ENCODE data around the gene ANKRD34A. TPM values are rescaled to one million over a fixed set of nuclear protein-coding genes. Genes with fewer than 3 reads are reported as not detected.

ANKRD34A gene
- total and polyA plus RNA-seq, 2 experiments from 2014 or later, result 0.16 to 0.35 TPM

DNA sequence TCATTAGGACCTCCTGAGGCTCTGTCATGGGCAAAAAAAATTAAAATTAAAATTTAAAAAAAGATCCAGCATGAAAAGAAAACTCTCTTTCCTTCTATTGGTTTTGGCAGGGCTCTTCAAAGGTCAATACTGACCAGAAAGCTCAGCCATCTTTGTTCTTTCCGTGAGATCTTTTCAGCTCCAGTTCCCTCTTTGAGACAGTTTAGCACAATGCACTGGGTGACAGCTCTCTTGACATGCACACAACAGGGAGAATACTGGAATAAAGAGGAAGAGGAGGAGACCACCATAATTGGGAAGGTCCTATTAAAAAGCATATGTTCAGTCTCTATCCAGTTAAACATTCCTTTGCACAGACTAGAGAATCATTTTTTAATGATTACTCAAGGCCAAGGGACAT lies 12.8 kb downstream of the ANKRD34A start:
- H3K4me1 Mint-ChIP-seq, result peaks cover 21% of the 10 kb centered on the region
- no peak for DNase-seq (ENCODE audit: low spot score)
- ATAC-seq, result no peak
- H4K20me1 ChIP-seq (replicated peaks; ENCODE audit: insufficient read depth), result no peaks in the 10 kb centered on the region
- H3F3A ChIP-seq (replicated peaks; ENCODE audit: low read depth), result no peaks in the 10 kb centered on the region
- peaks cover 12% of the 10 kb centered on the region for H3K4me1 ChIP-seq (ENCODE audit: insufficient read depth)
- no peak overlapping the region for H3K4me2 ChIP-seq
- H3K36me3 Mint-ChIP-seq (ENCODE audit: low read depth), result no peaks in the 10 kb centered on the region
- no peak overlapping the region for H3K27ac ChIP-seq (ENCODE audit: low read depth)
- no peaks in the 10 kb centered on the region for H3K9me2 ChIP-seq (ENCODE audit: insufficient read depth)
- TF ChIP-seq, protein P1, sequence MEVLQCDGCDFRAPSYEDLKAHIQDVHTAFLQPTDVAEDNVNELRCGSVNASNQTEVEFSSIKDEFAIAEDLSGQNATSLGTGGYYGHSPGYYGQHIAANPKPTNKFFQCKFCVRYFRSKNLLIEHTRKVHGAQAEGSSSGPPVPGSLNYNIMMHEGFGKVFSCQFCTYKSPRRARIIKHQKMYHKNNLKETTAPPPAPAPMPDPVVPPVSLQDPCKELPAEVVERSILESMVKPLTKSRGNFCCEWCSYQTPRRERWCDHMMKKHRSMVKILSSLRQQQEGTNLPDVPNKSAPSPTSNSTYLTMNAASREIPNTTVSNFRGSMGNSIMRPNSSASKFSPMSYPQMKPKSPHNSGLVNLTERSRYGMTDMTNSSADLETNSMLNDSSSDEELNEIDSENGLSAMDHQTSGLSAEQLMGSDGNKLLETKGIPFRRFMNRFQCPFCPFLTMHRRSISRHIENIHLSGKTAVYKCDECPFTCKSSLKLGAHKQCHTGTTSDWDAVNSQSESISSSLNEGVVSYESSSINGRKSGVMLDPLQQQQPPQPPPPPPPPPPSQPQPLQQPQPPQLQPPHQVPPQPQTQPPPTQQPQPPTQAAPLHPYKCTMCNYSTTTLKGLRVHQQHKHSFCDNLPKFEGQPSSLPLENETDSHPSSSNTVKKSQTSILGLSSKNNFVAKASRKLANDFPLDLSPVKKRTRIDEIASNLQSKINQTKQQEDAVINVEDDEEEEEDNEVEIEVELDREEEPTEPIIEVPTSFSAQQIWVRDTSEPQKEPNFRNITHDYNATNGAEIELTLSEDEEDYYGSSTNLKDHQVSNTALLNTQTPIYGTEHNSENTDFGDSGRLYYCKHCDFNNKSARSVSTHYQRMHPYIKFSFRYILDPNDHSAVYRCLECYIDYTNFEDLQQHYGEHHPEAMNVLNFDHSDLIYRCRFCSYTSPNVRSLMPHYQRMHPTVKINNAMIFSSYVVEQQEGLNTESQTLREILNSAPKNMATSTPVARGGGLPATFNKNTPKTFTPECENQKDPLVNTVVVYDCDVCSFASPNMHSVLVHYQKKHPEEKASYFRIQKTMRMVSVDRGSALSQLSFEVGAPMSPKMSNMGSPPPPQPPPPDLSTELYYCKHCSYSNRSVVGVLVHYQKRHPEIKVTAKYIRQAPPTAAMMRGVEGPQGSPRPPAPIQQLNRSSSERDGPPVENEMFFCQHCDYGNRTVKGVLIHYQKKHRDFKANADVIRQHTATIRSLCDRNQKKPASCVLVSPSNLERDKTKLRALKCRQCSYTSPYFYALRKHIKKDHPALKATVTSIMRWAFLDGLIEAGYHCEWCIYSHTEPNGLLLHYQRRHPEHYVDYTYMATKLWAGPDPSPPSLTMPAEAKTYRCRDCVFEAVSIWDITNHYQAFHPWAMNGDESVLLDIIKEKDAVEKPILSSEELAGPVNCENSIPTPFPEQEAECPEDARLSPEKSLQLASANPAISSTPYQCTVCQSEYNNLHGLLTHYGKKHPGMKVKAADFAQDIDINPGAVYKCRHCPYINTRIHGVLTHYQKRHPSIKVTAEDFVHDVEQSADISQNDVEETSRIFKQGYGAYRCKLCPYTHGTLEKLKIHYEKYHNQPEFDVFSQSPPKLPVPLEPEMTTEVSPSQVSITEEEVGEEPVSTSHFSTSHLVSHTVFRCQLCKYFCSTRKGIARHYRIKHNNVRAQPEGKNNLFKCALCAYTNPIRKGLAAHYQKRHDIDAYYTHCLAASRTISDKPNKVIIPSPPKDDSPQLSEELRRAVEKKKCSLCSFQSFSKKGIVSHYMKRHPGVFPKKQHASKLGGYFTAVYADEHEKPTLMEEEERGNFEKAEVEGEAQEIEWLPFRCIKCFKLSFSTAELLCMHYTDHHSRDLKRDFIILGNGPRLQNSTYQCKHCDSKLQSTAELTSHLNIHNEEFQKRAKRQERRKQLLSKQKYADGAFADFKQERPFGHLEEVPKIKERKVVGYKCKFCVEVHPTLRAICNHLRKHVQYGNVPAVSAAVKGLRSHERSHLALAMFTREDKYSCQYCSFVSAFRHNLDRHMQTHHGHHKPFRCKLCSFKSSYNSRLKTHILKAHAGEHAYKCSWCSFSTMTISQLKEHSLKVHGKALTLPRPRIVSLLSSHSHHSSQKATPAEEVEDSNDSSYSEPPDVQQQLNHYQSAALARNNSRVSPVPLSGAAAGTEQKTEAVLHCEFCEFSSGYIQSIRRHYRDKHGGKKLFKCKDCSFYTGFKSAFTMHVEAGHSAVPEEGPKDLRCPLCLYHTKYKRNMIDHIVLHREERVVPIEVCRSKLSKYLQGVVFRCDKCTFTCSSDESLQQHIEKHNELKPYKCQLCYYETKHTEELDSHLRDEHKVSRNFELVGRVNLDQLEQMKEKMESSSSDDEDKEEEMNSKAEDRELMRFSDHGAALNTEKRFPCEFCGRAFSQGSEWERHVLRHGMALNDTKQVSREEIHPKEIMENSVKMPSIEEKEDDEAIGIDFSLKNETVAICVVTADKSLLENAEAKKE (CRISPR knock-in tag; IDR thresholded peaks at IDR 0.05), result no peak
- TF ChIP-seq POLR2AphosphoS5 (IDR thresholded peaks at IDR 0.05; ENCODE audit: low read depth), result no peak
- no peaks in the 10 kb centered on the region for H3K36me3 ChIP-seq (ENCODE audit: insufficient read depth)
- H3K27ac Mint-ChIP-seq, result no peak overlapping the region
- no peak overlapping the region for H3K4me3 Mint-ChIP-seq
- peaks cover 34% of the 10 kb centered on the region for H3K27me3 ChIP-seq (ENCODE audit: insufficient read depth)
- peaks cover 6% of the 10 kb centered on the region for H3K27me3 Mint-ChIP-seq (ENCODE audit: insufficient read depth, low read depth, poor library complexity)
- H3K79me2 ChIP-seq (replicated peaks; ENCODE audit: insufficient read depth), result no peaks in the 10 kb centered on the region
- no peaks in the 10 kb centered on the region for H3K9me3 Mint-ChIP-seq
- H3K4me3 ChIP-seq, result no peak overlapping the region
- no peak overlapping the region for H2AFZ ChIP-seq

DNA sequence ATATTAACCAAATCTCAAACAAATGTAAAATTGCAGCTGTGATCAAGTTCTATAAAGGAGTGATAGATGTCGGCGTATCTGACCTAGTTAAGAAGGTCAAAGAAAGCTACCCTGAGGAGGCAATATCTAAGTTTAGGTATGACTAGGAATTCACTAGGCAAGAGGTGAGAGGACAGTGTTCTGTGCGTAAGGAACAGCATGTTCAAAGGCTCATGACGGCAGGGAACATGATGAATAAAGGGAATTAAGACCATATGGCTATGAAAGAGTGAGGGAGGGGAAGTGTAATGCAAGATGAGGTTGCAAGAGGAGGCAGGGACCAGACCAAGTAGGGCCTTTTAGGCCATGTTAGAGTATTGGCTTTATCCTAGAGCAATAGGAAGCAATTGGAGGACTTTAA lies 15.2 kb downstream of the ANKRD34A start:
- H3K27ac Mint-ChIP-seq, result no peak overlapping the region

More for the DNA sequence above, 15.2 kb downstream of the ANKRD34A start:
- ATAC-seq (no peak), DNase-seq (ENCODE audit: low spot score) (no peak)
- H3K27me3 ChIP-seq (ENCODE audit: insufficient read depth), result peaks cover 11% of the 10 kb centered on the region
- H3K9me2 ChIP-seq (ENCODE audit: insufficient read depth), result no peaks in the 10 kb centered on the region
- no peak overlapping the region for H3K27ac ChIP-seq (ENCODE audit: low read depth)
- H3K9me3 Mint-ChIP-seq, result no peaks in the 10 kb centered on the region
- TF ChIP-seq ZNF114 (CRISPR knock-in tag; IDR thresholded peaks at IDR 0.05), result no peak
- TF ChIP-seq POLR2AphosphoS5 (IDR thresholded peaks at IDR 0.05; ENCODE audit: low read depth), result no peak
- TF ChIP-seq, protein P2, sequence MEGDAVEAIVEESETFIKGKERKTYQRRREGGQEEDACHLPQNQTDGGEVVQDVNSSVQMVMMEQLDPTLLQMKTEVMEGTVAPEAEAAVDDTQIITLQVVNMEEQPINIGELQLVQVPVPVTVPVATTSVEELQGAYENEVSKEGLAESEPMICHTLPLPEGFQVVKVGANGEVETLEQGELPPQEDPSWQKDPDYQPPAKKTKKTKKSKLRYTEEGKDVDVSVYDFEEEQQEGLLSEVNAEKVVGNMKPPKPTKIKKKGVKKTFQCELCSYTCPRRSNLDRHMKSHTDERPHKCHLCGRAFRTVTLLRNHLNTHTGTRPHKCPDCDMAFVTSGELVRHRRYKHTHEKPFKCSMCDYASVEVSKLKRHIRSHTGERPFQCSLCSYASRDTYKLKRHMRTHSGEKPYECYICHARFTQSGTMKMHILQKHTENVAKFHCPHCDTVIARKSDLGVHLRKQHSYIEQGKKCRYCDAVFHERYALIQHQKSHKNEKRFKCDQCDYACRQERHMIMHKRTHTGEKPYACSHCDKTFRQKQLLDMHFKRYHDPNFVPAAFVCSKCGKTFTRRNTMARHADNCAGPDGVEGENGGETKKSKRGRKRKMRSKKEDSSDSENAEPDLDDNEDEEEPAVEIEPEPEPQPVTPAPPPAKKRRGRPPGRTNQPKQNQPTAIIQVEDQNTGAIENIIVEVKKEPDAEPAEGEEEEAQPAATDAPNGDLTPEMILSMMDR (conservative IDR thresholded peaks at IDR 0.05; ENCODE audit: low read depth in 2 of 2), result no peak
- no peak for TF ChIP-seq NANOG (IDR thresholded peaks at IDR 0.05; ENCODE audit: borderline replicate concordance)
- TF ChIP-seq STAT1 (IDR thresholded peaks at IDR 0.05; ENCODE audit: unreplicated experiment), result no peak
- TF ChIP-seq CREB1 (CRISPR knock-in tag; IDR thresholded peaks at IDR 0.05; ENCODE audit: low read depth), result no peak
- no peak for TF ChIP-seq EZH2phosphoT487 (IDR thresholded peaks at IDR 0.05; ENCODE audit: unreplicated experiment)
- TF ChIP-seq EZH2 (IDR thresholded peaks at IDR 0.05; ENCODE audit: low read depth, unreplicated experiment), result no peak
- no peak for TF ChIP-seq ZNF331 (CRISPR knock-in tag; IDR thresholded peaks at IDR 0.05; ENCODE audit: low read depth)
- TF ChIP-seq, protein P3, sequence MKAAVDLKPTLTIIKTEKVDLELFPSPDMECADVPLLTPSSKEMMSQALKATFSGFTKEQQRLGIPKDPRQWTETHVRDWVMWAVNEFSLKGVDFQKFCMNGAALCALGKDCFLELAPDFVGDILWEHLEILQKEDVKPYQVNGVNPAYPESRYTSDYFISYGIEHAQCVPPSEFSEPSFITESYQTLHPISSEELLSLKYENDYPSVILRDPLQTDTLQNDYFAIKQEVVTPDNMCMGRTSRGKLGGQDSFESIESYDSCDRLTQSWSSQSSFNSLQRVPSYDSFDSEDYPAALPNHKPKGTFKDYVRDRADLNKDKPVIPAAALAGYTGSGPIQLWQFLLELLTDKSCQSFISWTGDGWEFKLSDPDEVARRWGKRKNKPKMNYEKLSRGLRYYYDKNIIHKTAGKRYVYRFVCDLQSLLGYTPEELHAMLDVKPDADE (IDR thresholded peaks at IDR 0.05), result no peak
- TF ChIP-seq JUNB (IDR thresholded peaks at IDR 0.05; ENCODE audit: unreplicated experiment), result no peak
- H3K79me2 ChIP-seq (replicated peaks; ENCODE audit: insufficient read depth), result no peaks in the 10 kb centered on the region
- no peaks in the 10 kb centered on the region for H4K20me1 ChIP-seq (replicated peaks; ENCODE audit: insufficient read depth)
- no peaks in the 10 kb centered on the region for H3F3A ChIP-seq (replicated peaks; ENCODE audit: low read depth)
- no peak overlapping the region for H3K4me3 Mint-ChIP-seq
- peaks cover 23% of the 10 kb centered on the region for H3K4me1 Mint-ChIP-seq
- H3K36me3 Mint-ChIP-seq (ENCODE audit: low read depth), result no peaks in the 10 kb centered on the region
- no peak overlapping the region for H3K4me2 ChIP-seq
- no peak overlapping the region for H2AFZ ChIP-seq
- no peaks in the 10 kb centered on the region for H3K36me3 ChIP-seq (ENCODE audit: insufficient read depth)
- H3K4me1 ChIP-seq (ENCODE audit: insufficient read depth), result peaks cover 12% of the 10 kb centered on the region
- H3K27me3 Mint-ChIP-seq (ENCODE audit: insufficient read depth, low read depth, poor library complexity), result peaks cover 2% of the 10 kb centered on the region
- no peak overlapping the region for H3K4me3 ChIP-seq
